ENCODE measurements around the gene USP19.

USP19 gene, protein sequence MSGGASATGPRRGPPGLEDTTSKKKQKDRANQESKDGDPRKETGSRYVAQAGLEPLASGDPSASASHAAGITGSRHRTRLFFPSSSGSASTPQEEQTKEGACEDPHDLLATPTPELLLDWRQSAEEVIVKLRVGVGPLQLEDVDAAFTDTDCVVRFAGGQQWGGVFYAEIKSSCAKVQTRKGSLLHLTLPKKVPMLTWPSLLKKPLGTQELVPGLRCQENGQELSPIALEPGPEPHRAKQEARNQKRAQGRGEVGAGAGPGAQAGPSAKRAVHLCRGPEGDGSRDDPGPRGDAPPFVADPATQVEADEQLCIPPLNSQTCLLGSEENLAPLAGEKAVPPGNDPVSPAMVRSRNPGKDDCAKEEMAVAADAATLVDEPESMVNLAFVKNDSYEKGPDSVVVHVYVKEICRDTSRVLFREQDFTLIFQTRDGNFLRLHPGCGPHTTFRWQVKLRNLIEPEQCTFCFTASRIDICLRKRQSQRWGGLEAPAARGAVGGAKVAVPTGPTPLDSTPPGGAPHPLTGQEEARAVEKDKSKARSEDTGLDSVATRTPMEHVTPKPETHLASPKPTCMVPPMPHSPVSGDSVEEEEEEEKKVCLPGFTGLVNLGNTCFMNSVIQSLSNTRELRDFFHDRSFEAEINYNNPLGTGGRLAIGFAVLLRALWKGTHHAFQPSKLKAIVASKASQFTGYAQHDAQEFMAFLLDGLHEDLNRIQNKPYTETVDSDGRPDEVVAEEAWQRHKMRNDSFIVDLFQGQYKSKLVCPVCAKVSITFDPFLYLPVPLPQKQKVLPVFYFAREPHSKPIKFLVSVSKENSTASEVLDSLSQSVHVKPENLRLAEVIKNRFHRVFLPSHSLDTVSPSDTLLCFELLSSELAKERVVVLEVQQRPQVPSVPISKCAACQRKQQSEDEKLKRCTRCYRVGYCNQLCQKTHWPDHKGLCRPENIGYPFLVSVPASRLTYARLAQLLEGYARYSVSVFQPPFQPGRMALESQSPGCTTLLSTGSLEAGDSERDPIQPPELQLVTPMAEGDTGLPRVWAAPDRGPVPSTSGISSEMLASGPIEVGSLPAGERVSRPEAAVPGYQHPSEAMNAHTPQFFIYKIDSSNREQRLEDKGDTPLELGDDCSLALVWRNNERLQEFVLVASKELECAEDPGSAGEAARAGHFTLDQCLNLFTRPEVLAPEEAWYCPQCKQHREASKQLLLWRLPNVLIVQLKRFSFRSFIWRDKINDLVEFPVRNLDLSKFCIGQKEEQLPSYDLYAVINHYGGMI (N-terminal part only)

DNA sequence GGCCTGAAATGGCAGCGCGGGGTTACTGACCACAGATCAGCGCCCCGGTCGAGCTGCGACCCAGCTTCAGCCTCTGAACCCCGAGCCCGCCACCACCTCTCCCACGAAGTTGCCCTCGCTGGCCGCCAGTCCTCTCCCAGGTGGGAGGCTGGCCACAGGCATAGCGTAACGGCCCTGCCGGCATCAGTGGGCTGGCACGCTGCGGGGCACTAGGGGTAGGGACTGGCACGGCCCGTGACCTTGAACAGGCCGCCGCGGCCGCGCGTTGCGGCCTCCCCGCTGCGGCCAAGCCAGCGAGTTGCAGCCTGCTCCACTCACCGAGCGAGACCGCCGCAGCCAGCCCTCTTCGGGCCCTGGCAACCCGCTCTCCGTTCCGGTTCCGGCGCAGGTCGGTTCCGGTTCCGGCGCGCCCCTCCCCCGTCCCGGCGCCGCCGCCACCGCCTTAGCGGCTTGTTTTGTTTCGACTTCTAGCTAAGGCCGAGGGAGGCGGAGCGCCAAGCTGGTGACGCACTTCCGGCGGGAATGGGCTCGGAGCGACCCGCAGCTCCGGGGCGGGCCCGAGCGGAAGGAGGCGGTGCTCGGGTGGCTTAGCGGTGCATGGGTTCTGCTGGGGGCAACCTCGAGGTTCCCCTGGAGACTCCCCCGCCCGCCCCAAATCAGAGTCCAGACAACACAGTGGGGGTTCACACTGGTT lies at the start of gene USP19:
Gene USP19, minus strand, starts transcription at position 386 of the 694 bp plus-strand sequence. CDS start 1,678 bp downstream, outside the sequence.
- peak; percentile 64 for DNase-seq

DNA sequence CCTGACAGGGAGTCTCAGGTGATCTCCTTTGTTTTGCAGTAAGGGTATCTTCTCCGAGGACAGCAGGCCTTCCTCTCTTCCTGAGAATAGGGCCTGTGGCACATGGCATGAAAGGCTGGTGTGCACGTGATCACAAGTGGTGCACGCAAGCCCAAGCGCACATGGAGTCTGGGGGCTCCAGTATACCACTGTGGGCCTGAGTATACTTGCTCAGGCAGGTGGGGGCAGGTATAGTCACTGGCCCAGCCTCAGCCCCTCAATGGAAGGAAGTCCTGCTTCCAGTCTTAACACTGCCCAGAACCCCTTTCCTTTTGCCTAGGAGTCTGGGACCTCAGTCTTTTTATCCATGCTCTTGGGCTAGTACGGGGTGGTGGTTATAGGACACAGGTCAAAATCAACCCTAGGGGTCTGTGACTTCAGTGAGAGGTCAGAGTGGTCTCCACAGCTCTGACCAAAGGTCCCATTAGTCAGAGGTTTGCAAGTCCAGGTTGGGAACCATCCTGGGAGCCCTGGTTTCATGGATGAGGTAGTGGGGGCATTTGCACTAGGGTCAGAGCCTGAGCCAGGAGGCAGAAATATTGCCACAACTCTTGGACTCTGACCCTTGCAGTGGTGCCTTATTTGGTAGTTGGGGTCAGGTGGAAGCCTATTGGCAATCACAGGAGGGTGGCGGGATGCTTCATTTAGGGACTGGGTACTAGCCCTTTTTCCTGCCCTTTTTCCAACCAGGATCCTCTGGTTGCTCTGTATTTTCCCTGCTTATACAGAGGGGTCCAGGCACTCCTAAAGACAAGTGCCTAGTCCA lies 46.3 kb upstream of the USP19 start:
- no peak for DNase-seq

DNA sequence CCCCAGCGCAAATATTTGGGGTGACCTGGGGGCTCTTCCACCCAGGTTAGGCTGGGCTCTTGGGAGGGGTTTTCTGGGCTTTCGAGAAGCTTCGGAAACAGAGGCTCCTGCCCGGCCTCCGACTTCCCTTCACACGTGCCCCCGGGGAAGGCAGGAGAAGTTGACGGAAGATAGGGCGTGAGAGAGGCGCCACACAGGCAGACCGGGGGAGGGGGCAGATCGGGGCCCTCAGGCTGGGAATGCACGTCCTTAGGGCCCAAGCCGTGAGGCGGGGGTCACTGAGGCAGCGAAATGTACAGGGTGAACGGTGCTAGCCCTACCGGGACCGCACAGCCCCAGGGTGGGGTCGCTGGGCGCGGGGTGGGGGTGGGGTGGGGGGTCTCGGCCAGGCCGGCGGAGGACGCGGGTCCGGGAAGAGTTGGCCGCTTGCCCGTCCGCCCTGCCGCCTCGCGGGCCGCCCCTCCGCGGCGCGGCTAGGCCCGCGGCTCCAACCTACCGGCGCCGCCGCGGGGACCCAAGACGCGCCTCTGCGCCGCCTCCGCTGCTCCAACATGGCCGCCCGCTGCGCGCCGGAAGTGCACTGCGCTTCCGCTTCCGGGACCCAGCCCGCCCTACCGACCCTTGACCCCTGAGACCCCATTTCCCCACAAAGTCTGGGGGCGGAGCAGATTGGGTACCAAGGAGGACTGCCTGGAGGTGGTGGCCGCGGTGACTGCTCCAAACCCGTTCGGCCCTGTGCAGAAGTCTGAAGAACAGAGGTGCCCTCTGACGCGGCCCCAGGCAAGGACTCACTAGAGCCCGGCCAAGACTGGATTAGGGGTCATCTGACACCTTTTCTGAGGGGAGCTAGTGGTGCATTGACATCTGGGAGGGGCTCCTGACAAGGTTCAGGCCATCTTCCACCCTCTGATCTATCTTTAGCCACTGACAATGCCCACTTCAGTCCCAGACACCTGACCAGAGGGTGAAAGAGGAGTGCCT lies 45.4 kb upstream of the USP19 start, which contains the start of gene CCDC71:
Gene CCDC71, minus strand, starts transcription at position 561 of the 981 bp plus-strand sequence. CDS start 2,123 bp downstream, outside the sequence.
- DNase-seq = no peak

DNA sequence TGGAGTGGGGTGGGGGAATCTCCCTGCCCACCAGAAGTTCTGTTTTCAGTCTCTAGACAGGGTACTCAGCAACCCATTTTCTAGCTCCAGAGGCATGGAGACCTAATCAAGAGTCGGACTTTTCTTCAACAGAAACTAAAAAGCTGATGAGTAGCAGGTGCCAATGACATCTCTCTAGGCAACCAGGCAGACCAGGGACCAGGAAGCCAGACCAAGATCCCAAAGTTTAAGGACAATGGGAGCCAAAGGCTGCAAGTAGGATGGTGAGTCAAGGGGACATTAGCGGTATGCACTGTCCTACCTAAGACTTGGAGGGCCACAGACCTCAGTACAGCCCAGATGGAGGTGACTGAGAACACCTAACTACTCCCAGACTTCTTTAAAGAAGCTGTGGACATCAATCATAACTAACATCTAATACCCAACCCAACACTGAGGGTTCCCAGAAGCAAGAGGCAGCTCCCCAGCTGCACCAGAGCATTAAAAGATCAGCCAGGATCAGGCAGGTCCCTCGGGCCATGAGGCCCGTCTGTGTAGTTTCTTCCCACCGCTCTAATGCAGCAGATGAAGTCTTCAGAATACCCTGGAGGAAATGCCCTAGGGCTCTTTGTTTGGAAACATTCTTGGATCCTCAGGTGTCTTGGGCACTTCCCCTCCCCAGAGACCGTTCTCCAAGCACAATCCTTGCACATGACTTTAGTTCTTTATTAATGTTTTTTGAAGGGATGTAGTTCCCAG lies 44.5 kb upstream of the USP19 start:
- DNase-seq = no peak

DNA sequence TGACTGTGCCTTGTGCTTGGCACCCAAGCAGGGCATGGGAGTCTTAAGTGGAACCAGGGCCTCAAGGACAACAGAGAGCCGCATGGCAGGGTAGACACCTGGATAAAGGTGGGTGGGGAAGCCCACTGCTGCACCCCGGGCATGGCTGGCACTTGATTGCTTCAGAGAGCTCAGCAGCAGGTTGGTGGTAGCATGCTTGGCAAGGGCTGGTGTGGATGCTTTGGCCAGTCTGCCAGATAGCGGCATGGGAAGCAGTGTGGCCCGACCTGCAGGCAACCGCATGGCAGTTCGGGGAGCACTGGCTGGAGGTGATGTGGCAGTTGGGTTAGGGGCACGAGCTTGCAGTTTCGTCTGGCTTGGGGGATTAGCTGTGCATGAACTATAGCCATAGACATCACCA lies 43.0 kb upstream of the USP19 start:
- DNase-seq = no peak

DNA sequence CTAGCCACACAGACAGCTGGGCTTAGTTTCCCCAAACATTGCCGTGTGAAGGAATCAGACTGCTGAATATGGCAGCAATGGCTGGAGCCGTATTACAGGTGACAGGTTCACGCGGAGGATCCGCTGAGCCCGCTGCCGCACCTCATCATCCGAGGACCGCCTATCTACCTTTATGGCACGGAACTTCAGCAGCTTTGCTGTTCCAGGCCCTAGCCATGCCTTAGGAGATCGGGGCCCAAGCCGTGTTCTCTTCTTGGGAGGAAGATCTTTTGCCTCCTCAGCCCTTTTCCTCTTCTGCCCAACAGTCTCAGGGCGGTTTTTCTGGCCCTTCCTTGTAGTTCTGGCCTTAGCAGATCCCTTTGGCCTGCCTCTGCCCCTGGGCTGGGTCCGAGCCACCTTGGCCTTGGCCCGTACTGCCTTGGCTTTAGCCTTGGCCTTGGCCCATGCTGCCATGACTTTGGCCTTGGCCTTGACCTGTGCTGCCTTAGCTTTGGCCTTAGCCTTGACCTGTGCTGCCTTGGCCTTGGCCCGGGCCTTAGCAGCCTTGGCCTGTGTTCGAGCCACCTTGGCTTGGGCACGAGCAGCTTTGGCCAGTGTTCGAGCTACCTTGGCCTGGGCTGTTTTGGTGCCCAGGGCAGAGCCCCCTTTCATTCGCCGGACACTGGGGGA lies 42.3 kb upstream of the USP19 start:
- DNase-seq = no peak

DNA sequence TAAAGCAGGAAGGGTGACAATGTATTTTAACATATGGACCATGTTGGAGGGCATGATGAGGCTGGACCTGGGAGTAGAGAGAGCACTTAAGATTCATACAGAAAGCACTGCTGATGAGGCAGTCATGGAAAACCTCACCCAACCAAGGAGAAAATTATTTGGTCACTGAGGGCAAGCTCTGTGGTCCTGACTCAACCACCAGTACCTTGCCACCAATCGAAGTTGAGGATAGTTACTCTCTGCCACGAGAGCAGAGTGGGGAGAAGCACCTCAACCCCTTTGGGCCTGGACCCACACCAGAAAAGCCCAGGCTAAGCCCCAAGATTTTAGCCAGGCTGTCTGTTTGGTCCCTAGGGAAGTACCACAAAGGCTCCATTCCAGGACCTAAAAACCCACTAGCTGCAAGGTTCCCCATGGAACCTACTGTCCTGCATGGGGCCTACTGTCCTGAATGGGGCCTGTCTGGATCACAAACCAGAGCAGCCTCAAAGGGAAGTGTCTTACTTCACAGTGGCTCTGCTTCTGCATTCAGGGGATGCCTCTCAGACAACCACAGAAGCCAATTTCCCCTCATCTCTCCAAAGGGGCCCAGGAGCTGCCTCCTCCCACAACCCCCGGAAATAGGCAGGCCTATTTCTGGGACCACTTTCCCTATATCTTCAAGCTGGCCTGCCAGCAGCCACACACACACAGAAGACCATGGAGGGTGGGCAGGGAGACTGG lies 41.3 kb upstream of the USP19 start:
- no peak for DNase-seq

DNA sequence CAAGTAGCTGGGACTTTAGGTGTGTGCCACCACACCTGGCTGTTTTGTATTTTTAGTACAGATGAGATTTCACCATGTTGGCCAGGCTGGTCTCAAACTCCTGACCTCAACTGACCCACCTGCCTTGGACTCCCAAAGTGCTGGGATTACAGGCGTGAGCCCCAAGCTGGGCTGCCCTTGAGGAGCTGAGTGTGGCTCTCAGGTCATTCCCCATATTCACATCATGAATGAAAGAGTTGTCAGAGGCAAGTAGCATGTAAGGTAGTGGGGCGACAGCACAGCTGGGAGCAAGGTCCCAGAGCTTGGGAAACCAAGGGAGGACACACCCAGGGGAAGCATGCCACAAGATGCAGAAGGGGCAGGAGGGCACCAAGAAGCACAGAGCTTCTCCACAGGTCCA lies 40.6 kb upstream of the USP19 start:
- no peak for DNase-seq

DNA sequence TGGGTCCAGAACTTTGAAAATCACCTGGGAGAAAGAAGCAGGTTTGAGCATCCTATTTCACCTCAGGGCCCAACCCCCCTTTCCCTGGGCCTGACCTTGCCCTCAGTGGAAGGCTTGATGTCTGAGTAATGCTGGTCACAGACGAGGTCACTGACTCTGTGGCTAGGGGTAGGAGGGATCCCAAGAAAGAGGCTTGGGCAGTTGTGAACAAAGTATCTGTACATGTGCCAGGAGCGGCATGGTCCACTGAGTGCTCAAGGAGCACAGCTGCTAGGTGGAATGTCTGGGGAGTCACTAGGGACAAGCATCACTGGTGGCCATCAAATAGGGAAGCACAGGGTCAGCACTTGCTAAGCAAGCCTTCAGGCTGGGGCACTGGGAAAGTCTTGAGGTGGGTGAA lies 38.2 kb upstream of the USP19 start:
- DNase-seq = no peak

DNA sequence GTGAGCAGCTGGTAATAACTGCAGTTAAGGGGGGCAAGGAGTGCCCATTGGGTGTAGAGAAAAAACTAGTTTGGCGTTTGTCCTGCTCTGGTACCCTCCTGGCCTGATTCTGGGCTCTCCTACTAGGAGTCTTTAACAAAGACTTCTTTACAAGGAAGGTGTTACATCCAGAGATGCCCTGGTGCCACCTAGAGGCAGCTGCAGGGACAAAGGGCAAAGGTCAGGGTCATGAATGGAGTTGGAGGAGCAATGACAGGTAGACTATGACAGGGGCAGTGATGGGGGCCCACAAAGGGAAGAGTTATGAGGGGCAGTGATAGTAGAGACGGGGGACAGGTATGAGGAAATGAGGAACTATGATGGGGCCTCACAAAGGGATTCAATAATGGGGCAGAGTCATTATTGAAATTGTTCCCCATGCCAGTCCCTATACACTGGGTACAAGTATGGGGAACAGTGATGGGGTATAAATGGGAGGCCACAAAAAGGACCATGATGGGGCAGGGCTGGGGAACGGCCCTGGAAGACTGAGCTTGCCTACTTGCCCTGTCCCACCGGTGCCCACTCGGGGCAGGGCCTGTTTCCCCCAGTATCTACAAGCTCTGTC lies 37.6 kb upstream of the USP19 start:
- no peak for DNase-seq

DNA sequence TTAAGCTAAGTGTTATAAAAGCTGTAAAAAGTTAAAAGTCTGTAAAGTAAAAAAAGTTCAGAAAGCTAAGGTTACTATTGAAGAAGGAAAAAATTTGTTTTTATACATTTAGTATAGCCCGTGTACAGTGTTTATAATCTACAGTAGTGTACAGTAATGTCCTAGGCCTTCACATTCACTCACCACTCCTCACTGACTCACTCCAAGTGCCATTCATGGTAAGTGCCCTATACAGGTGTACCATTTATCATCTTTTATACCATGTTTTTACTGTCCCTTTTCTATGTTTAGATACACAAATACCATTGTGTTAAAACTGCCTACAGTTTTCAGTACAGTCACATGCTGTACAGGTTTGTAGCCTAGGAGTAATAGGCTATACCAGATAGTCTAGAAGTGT lies 36.7 kb upstream of the USP19 start:
- DNase-seq = no peak

DNA sequence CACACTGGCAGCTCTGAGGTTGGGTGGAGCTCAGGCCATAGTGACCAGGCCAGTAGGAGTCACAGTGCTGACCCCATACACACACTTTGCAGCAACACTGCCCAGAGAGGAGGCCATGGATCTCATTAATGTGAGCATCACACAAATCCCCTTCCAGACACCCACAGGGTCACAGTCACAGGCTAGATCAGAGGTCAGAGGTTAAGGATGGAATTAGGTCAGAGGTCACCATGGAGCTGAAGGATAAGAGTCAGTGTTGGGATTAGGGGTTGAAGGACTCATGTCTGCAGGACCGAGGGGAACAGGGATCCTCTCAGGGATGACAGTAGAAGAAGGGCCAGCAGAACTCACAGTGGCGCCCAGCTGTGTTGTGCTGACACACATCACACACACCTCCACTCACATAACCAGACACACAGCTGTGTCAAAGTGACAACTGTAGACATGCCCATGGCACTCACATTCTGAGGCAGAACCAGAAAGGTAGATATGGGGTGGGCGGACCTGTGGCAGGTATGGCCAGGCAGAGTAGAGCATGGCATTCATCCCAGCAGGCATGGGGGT lies 32.8 kb upstream of the USP19 start:
- DNase-seq = no peak

DNA sequence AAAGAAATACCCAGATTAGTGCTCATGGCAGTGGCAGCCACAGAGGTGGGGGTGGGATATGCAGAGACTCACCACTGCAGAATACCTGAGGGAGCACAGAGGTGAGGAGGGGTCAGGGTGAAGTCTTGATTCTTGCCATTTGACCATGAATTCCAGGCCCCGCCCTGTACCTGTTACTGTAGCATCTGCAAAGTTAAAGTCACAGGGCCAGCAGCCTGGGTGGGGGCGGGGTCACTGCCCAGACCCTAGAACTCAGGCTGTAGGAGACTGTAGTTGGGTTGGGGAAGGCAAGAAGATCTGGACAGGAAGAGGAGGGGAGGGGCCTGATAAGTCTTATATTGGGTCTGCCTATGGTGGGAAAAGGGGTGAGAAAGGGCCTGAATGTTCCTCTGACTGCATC lies 31.0 kb upstream of the USP19 start:
- DNase-seq = no peak

DNA sequence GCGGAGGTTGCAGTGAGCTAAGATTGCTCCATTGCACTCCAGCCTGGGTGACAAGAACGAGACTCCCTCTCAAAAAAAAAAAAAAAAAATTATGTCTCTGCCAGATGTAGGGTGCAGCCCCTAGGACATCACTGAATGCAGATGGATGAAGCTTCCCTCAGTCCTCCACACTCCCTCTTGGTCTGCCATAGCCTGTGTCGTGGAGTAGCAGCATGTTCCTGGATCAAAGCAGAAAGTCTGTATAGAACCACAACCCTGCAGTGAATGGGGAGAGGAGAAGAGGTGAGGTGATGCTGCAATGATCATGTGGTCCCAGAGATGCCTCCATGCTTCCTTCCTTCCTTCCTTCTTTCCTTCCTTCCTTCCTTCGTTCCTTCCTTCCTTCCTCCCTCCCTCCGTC lies 27.5 kb upstream of the USP19 start:
- DNase-seq = no peak

DNA sequence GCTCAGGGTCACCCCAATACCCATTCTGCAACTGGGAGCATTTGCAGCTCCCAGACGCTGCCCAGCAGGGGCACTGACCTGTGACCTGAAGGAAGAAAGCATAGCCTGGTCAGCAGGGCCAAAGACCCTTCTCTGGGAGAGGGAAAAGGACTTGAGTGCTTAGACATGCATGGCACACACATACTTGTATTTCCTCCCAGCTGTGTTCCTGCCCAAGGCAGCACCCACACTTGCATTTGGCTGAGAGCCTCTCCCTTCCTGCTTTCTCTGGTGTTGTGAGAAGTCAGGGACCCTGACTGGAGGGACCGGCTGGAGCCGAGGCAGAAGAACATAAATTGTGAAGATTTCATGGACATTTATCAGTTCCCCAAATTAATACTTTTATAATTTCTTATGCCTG lies 19.5 kb upstream of the USP19 start:
- no peak for DNase-seq

DNA sequence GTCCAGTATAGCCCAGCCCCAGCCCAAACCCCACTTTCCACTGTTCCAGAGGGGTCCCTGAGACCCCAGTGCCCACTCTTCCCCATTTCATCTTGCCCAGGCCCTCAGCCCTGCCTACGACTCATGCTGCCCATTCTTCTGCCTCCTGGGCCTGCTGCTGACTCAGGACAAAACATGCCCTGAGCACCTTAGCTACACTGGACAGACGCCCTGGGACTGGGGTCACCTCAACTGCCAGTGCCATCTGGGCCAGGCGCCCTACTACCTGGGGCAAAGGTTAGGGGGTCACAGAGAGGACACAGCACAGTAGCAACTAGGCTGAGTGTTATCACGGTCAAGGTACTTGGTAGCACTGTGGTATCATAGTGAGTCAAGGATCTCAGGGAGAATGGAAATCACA lies 14.9 kb upstream of the USP19 start:
- DNase-seq = no peak

DNA sequence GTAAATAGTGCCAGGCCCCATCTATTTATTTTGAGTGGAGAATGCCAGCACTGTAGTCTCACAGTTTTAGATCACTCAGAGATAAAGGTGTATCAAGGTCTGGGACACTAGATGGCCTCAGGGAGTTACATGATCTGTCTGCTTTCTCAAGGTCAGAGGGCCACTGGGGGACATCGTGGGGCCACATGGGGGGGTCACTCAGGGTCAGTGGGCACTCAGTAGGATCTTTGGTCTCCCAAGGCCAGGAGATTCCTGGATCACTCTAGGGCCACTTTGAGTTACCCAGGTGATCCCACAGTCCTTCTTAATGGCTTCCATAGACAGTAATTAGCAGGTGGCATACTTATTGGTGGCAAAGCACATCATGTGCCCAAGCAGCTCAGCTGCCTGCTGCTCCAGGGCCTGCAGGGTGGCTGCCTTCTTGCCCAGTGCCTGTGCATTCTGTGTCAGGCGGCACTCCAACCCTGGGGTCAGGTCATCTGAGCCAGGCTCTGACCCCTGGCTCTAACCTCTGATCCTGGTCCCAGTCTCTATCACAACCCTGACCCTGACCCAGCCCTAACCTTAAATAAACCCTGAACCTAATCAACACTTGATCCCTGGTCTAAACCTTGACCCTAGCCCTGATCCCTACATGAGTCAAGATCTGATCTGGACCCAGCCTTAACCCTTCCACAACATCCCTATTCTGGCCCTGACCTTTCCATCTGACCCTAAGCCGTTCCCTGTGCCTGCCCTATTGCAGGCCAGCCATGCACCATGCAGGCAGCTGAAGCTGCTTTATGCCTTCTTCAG lies 14.0 kb upstream of the USP19 start:
- no peak for DNase-seq

Data from DMS 273 treated with DMSO at 0.1 percent for 48 hours (cell line).